Loucy (cell line): ENCODE results near the gene TUT4.

ENCODE experiments used
- CTCF ChIP-seq: fragments of 200-600 bp; sonication (generic); conservative IDR thresholded peaks from 2 replicates; pipeline ENCODE4 v1.5.1; 2014; ENCODE audit warnings: mild to moderate bottlenecking, antibody characterized with exemption, low read length
- EZH2phosphoT487 ChIP-seq: fragments of 200-600 bp; IDR thresholded peaks from 2 replicates; pipeline ENCODE4 v1.6.1; 2018; ENCODE audit warnings: antibody characterized with exemption, mild to moderate bottlenecking, moderate library complexity, borderline replicate concordance

DNA sequence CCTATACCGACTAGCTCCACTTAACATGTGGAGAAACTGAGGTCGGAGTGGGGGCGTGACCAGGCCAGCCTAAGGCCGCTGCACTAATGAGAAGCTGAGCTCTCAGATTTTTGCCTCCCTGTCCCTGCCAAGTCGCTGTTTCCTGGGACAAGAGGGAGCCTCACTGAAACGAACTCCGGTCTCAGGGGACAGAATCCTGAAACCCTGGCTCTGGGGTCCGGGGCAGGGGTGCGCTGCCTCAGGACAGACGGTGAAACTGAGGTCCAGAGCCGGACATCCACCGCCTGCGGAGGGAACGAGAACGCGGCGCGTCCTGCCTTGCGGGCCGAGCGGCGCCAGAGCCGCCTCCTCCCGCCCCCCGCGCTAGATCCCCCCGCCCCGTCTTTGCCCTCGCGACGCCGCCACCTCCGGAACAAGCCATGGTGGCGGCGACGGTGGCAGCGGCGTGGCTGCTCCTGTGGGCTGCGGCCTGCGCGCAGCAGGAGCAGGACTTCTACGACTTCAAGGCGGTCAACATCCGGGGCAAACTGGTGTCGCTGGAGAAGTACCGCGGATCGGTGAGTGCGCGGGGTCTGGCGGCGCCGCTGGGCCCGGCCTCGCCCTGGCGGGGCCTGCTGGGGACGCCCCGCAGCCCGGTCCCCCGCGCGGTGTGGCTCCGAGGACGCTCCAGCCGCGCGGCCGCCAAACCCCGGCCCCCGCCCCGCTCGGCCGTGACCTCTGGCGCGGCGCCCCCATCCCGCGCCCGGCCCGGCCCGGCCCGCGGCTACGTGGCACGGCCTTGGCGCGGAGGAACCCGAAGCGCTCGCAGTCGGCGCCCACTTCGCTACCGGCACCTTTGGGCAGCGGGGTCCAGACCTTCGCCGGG lies 49.3 kb upstream of the TUT4 start, which contains the start of gene GPX7:
- no peak for TF ChIP-seq CTCF
- no peak for TF ChIP-seq EZH2phosphoT487
